Neural progenitor cell (in vitro differentiated cells): Measurements from ENCODE around the gene CDH1. TPM values are rescaled to one million over a fixed set of nuclear protein-coding genes. Genes with fewer than 3 reads are reported as not detected.
A peak's percentile ranks its signal among the peaks of the same experiment; 100 is the strongest.

ENCODE experiments used
- DNase-seq: peaks from one replicate; pipeline ENCODE4 v3.0.0-alpha.2; 2016; ENCODE audit warnings: low spot score
- H2AFZ ChIP-seq: fragments of 200-600 bp; sonication (generic); replicated peaks from 2 replicates; pipeline ENCODE4 v1.6.1; 2016; ENCODE audit warnings: antibody characterized with exemption
- H3F3A ChIP-seq: fragments of 200-600 bp; sonication (generic); 2 replicates; pipeline ENCODE4 v1.6.1; 2016; ENCODE audit warnings: antibody characterized with exemption, low read depth
- H3K27ac ChIP-seq: fragments of 200-600 bp; sonication (generic); 2 replicates; pipeline ENCODE4 v1.5.1; 2016; ENCODE audit warnings: mild to moderate bottlenecking
- H3K27me3 ChIP-seq: fragments of 200-600 bp; sonication (generic); 2 replicates; pipeline ENCODE4 v1.6.1; 2016; ENCODE audit warnings: mild to moderate bottlenecking, moderate library complexity
- H3K36me3 ChIP-seq: fragments of 200-600 bp; sonication (generic); 2 replicates; pipeline ENCODE4 v1.5.1; 2016
- H3K4me1 ChIP-seq: fragments of 200-600 bp; sonication (generic); 2 replicates; pipeline ENCODE4 v1.6.1; 2016; ENCODE audit warnings: mixed run types
- H3K4me2 ChIP-seq: fragments of 200-600 bp; sonication (generic); 2 replicates; pipeline ENCODE4 v1.6.1; 2016
- H3K4me3 ChIP-seq: fragments of 200-600 bp; sonication (generic); 2 replicates; pipeline ENCODE4 v1.5.1; 2016
- H3K79me2 ChIP-seq: fragments of 200-600 bp; sonication (generic); 2 replicates; pipeline ENCODE4 v1.6.1; 2016; ENCODE audit warnings: low read depth
- H3K9ac ChIP-seq: fragments of 200-600 bp; sonication (generic); 2 replicates; pipeline ENCODE4 v1.6.1; 2016
- H3K9me3 ChIP-seq: fragments of 200-600 bp; sonication (generic); 2 replicates; pipeline ENCODE4 v1.5.1; 2016; ENCODE audit warnings: low read depth
- H4K20me1 ChIP-seq: fragments of 200-600 bp; sonication (generic); 2 replicates; pipeline ENCODE4 v1.6.1; 2016; ENCODE audit warnings: low read depth
- H3K27ac Mint-ChIP-seq: 3 replicates; pipeline ENCODE4 v1.8.0; 2021; ENCODE audit warnings: mixed read lengths
- H3K27me3 Mint-ChIP-seq: 2 replicates; pipeline ENCODE4 v1.8.0; 2022; ENCODE audit warnings: low read depth, mild to moderate bottlenecking, inconsistent platforms, moderate library complexity, mixed read lengths; ENCODE audit not compliant: insufficient read depth
- H3K36me3 Mint-ChIP-seq: 3 replicates; pipeline ENCODE4 v1.8.0; 2021; ENCODE audit warnings: mixed read lengths
- H3K4me1 Mint-ChIP-seq: 3 replicates; pipeline ENCODE4 v1.8.0; 2021; ENCODE audit warnings: mixed read lengths
- H3K4me3 Mint-ChIP-seq: 3 replicates; pipeline ENCODE4 v1.8.0; 2021; ENCODE audit warnings: mild to moderate bottlenecking, moderate library complexity, mixed read lengths
- H3K9me3 Mint-ChIP-seq: 3 replicates; pipeline ENCODE4 v1.8.0; 2020; ENCODE audit warnings: mixed read lengths
- EZH2 ChIP-seq: fragments of 200-600 bp; sonication (generic); IDR thresholded peaks from 2 replicates; pipeline ENCODE4 v1.6.1; 2017; ENCODE audit warnings: antibody characterized with exemption, mild to moderate bottlenecking, moderate library complexity
- EZH2phosphoT487 ChIP-seq: fragments of 200-600 bp; sonication (generic); IDR thresholded peaks from 2 replicates; pipeline ENCODE4 v1.6.1; 2017; ENCODE audit warnings: antibody characterized with exemption
- total RNA-seq: library from RNA; depleted of rRNA; stranded (reverse); fragments of >200 nt; gene quantifications from 2 replicates; pipeline ENCODE4 v1.2.3, GENCODE V29; 2015; ENCODE audit warnings: low replicate concordance
- TF ChIP-seq, protein P1 (sequence below): fragments of 200-600 bp; sonication (generic); IDR thresholded peaks from 2 replicates; pipeline ENCODE4 v1.5.1; 2017; ENCODE audit warnings: antibody characterized with exemption, mild to moderate bottlenecking

The CDH1 gene
- total RNA-seq, 1 donor from 2014 or later: 3.3 TPM

DNA sequence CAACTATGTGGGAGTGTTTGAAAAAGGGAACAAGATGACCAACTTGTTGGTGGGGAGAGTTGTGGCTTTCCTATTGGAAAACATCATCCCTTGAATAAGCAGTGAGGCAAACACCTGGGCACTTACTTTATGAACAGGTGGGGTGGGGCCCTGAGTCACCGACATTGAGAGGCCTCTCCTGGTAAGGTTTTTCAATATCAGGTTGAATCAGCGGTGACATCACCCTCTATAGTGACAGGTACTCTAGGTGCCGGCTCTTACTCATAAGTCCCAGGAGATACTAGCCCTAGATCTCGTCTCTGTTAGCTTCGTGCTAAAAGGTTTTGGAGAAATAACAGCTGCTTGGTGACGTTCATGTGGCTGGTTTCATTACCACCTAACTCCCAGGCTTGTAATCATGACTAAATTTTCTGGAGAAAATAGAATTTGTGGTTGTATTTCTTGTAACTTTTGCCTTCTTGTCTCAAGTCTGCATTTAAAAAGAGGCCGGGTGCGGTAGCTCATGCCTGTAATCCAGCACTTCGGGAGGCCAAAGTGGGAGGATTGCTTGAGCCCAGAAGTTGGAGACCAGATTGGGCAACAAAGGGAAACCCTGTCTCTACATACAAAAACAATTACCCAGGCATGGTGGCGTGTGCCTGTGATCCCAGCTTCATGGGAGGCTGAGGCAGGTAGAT, 19.3 kb downstream of the CDH1 start:
- Histone ChIP-seq H3K9me3 (no peaks in the 10 kb centered on the region), H2AFZ (no peak overlapping the region), H3K4me3 (no peak overlapping the region), H3K36me3 (no peaks in the 10 kb centered on the region), H3F3A (no peaks in the 10 kb centered on the region), H3K4me1 (peaks cover 5% of the 10 kb centered on the region), H3K27me3 (no peaks in the 10 kb centered on the region), H3K79me2 (no peaks in the 10 kb centered on the region), H3K4me2 (no peak overlapping the region), H3K27ac (no peak overlapping the region), H3K9ac (no peak overlapping the region), H4K20me1 (no peaks in the 10 kb centered on the region)
- Mint-ChIP-seq H3K9me3 (no peaks in the 10 kb centered on the region), H3K36me3 (no peaks in the 10 kb centered on the region), H3K27ac (no peak overlapping the region), H3K27me3 (peaks cover 4% of the 10 kb centered on the region), H3K4me1 (peaks cover 4% of the 10 kb centered on the region), H3K4me3 (no peak overlapping the region)
- no peak for DNase-seq
- TF ChIP-seq EZH2phosphoT487 (no peak), EZH2 (no peak)
- TF ChIP-seq, protein P1, sequence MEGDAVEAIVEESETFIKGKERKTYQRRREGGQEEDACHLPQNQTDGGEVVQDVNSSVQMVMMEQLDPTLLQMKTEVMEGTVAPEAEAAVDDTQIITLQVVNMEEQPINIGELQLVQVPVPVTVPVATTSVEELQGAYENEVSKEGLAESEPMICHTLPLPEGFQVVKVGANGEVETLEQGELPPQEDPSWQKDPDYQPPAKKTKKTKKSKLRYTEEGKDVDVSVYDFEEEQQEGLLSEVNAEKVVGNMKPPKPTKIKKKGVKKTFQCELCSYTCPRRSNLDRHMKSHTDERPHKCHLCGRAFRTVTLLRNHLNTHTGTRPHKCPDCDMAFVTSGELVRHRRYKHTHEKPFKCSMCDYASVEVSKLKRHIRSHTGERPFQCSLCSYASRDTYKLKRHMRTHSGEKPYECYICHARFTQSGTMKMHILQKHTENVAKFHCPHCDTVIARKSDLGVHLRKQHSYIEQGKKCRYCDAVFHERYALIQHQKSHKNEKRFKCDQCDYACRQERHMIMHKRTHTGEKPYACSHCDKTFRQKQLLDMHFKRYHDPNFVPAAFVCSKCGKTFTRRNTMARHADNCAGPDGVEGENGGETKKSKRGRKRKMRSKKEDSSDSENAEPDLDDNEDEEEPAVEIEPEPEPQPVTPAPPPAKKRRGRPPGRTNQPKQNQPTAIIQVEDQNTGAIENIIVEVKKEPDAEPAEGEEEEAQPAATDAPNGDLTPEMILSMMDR: no peak

DNA sequence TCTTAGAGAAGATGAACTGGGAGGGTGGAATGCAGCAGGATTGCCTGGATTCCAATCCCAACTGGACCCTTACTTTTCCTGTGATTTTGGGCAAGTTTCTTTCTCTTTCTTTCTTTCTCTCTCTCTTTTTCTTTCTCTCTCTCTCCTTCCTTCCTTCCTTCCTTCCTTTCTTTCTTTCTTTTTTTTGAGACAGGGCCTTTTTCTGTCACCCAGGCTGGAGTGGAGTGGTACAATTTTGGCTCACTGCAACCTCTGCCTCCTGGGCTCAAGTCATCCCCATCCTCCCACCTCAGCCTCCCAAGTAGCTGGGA, 20.5 kb downstream of the CDH1 start:
- Histone ChIP-seq H4K20me1 (no peaks in the 10 kb centered on the region), H3K4me1 (peaks cover 5% of the 10 kb centered on the region), H3K4me2 (no peak overlapping the region), H3K27ac (no peak overlapping the region), H2AFZ (no peak overlapping the region), H3F3A (no peaks in the 10 kb centered on the region), H3K79me2 (no peaks in the 10 kb centered on the region), H3K27me3 (no peaks in the 10 kb centered on the region), H3K4me3 (no peak overlapping the region), H3K9ac (no peak overlapping the region), H3K36me3 (no peaks in the 10 kb centered on the region), H3K9me3 (no peaks in the 10 kb centered on the region)
- no peak overlapping the region for H3K4me3 Mint-ChIP-seq
- H3K27ac Mint-ChIP-seq: no peak overlapping the region
- no peaks in the 10 kb centered on the region for H3K36me3 Mint-ChIP-seq
- H3K9me3 Mint-ChIP-seq: no peaks in the 10 kb centered on the region
- no peak for TF ChIP-seq EZH2phosphoT487
- no peak for TF ChIP-seq EZH2
- TF ChIP-seq, protein P1: no peak
- peaks cover 4% of the 10 kb centered on the region for H3K4me1 Mint-ChIP-seq
- peaks cover 4% of the 10 kb centered on the region for H3K27me3 Mint-ChIP-seq
- no peak for DNase-seq

DNA sequence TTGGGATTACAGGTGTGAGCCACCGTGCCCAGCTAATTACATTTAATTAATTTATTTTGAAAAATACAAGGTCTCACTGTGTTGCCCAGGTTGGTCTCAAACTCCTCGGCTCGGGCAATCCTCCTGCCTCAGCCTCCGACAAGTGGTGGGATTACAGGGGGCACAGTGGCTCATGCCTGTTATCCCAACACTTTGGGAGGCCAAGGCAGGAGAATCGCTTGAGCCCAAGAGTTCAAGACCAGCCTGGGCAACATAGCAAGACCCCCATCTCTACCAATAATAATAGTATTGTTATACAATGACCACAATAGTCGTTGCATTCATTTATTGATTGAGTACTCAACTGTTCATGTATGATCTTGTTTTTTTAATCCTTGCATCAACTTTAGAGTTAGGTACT, 22.0 kb downstream of the CDH1 start:
- H3K79me2 ChIP-seq: no peaks in the 10 kb centered on the region
- Mint-ChIP-seq H3K27ac (no peak overlapping the region), H3K9me3 (no peaks in the 10 kb centered on the region), H3K27me3 (peaks cover 4% of the 10 kb centered on the region), H3K36me3 (no peaks in the 10 kb centered on the region), H3K4me3 (no peak overlapping the region), H3K4me1 (peaks cover 8% of the 10 kb centered on the region)
- H3K9ac ChIP-seq: no peak overlapping the region
- H3K27me3 ChIP-seq: no peaks in the 10 kb centered on the region
- no peaks in the 10 kb centered on the region for H3K9me3 ChIP-seq
- no peak overlapping the region for H3K4me2 ChIP-seq
- H3K36me3 ChIP-seq: no peaks in the 10 kb centered on the region
- no peak overlapping the region for H2AFZ ChIP-seq
- no peak overlapping the region for H3K27ac ChIP-seq
- H3K4me1 ChIP-seq: peaks cover 18% of the 10 kb centered on the region
- H4K20me1 ChIP-seq: no peaks in the 10 kb centered on the region
- no peak overlapping the region for H3K4me3 ChIP-seq
- TF ChIP-seq EZH2phosphoT487 (no peak), EZH2 (no peak)
- peaks cover 3% of the 10 kb centered on the region for H3F3A ChIP-seq
- no peak for DNase-seq

DNA sequence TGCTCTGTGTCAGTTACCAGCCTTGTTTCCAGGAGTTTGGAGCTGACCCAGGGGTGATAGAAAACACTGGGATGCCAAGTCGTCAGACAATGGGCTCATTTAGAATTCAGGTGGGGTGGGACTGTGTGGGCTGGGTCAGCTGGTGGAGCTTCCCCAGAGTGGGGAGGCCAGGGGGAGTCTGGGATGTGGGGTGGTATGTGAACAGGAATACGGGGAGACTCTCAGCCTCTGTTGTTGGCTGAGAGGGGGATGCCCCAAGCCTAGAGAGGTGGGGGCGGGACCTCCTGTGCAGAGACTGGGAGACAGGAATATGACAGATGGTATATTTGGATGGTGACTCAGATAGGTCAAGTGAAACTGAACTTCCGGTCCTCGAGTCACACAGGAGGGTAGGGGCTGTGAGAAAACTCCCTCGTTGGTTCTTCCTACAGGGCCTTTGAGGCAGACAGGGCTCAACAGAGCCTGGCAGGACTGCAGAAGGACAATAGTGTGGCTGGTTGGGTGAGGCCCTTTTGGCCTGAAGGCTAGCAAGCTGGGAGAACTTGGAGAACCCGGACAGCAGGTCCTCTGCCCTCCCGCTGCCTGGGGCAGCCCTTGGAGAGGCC, 23.7 kb downstream of the CDH1 start:
- H3K9me3 Mint-ChIP-seq: no peaks in the 10 kb centered on the region
- no peak overlapping the region for H3K9ac ChIP-seq

More for the DNA sequence above, 23.7 kb downstream of the CDH1 start:
- Histone ChIP-seq H4K20me1 (no peaks in the 10 kb centered on the region), H3K4me2 (peak overlapping the region; percentile 0), H3K79me2 (no peaks in the 10 kb centered on the region), H3K4me3 (no peak overlapping the region), H3K27ac (no peak overlapping the region), H3K9me3 (no peaks in the 10 kb centered on the region), H3K4me1 (peaks cover 18% of the 10 kb centered on the region), H3F3A (peaks cover 3% of the 10 kb centered on the region), H2AFZ (peak overlapping the region; percentile 89), H3K27me3 (no peaks in the 10 kb centered on the region), H3K36me3 (no peaks in the 10 kb centered on the region)
- Mint-ChIP-seq H3K4me1 (peaks cover 8% of the 10 kb centered on the region), H3K27ac (no peak overlapping the region), H3K27me3 (peaks cover 4% of the 10 kb centered on the region), H3K4me3 (no peak overlapping the region), H3K36me3 (no peaks in the 10 kb centered on the region)
- TF ChIP-seq EZH2phosphoT487 (no peak), EZH2 (no peak)
- DNase-seq: no peak
